ENCODE results near the gene KCNG2.

KCNG2 gene

DNA sequence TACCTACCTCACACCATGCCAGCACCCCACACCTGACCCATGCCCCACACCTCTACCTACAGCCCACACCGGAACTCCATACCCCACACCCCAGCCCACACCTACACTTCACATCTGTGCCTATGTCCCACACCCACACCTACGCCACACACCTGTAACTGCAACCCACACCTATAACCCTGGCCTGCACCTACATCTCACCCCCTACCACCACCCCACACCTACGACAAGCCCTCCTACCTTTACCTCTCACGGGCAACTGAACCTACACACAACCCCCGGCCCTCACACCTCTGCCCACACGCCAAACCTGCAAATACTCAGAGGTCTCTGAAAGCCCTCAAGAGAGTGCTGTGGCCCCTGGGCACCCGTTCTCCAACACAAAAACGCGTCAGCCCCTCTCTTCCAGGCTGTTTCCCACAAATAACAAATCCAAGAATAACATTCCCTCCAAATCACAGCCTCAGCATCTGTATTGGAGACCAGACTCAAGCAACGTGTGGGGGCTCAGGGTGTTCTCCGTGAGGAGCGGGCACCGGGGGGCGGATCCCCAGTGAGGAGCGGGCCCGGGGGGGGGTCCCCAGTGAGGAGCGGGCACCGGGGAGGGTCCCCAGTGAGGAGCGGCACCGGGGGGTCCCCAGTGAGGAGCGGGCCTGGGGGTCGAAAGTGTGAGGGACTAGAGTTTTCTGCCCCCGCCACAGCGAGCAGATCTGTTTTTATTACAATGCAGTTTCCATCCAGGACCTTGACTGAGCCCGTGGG, 120.3 kb downstream of the KCNG2 start:
- Histone ChIP-seq H3K9ac (ENCODE audit: low read depth, low read length) (no peak overlapping the region), H3K27me3 (ENCODE audit: control insufficient read depth, insufficient read depth, low read length) (no peaks in the 10 kb centered on the region), H3K27ac (ENCODE audit: low read depth, low read length) (no peak overlapping the region), H3K9me3 (ENCODE audit: control insufficient read depth, insufficient read depth, low read length) (no peaks in the 10 kb centered on the region), H3K4me1 (ENCODE audit: control insufficient read depth, insufficient read depth, low read length) (no peaks in the 10 kb centered on the region; the same call in 1 of the 2 replicates), H3K36me3 (ENCODE audit: control insufficient read depth, insufficient read depth, low read length) (no peaks in the 10 kb centered on the region), H3K4me3 (ENCODE audit: low read depth, low read length) (no peak overlapping the region)

DNA sequence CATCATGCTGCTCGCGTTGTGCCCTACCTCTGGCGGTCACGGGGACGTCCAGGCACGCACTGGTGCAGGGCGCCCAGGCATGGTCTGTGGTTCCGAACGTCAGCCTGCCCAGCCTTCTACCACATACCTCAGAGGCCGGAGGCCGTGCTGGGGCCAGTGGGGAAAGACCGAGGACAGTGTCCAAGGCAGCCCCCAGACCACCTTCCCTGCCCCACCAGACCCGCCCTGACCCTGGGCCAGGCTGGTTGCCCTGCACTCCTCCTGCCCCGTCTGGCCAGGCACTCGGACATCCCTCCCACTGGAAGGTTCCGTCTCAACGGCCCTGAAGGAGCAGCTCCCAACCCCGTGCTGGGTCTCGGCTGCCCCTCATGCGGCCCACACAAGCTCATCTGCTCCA, 120.9 kb downstream of the KCNG2 start:
- Histone ChIP-seq H3K27ac (ENCODE audit: low read depth, low read length) (no peak overlapping the region), H3K4me1 (ENCODE audit: control insufficient read depth, insufficient read depth, low read length) (no peaks in the 10 kb centered on the region; the same call in 1 of the 2 replicates), H3K36me3 (ENCODE audit: control insufficient read depth, insufficient read depth, low read length) (no peaks in the 10 kb centered on the region), H3K9ac (ENCODE audit: low read depth, low read length) (no peak overlapping the region), H3K4me3 (ENCODE audit: low read depth, low read length) (no peak overlapping the region), H3K9me3 (ENCODE audit: control insufficient read depth, insufficient read depth, low read length) (no peaks in the 10 kb centered on the region), H3K27me3 (ENCODE audit: control insufficient read depth, insufficient read depth, low read length) (no peaks in the 10 kb centered on the region)

DNA sequence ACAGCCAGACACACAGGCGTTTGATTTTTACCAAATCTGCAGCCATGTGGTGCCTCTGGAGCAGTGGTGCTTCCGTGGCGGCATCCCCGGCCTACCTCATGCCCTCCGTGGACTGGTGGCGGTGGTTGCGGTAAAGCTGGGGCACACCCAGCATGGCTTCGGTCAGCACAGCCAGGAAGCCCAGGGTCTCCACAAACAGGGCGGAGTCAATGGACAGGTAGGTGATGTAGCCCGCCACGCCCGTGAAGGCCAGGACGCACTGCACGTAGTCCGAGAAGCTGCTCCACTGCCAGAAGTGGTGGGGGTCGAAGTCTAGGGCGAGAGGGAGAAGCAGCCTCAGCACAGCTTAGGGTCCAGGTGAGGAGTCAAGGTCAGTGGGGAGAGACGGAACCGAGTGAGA, 121.4 kb downstream of the KCNG2 start:
- no peaks in the 10 kb centered on the region; the same call in 1 of the 2 replicates for H3K4me1 ChIP-seq (ENCODE audit: control insufficient read depth, insufficient read depth, low read length)
- H3K4me3 ChIP-seq (ENCODE audit: low read depth, low read length), result no peak overlapping the region
- H3K9ac ChIP-seq (ENCODE audit: low read depth, low read length), result no peak overlapping the region
- no peaks in the 10 kb centered on the region for H3K9me3 ChIP-seq (ENCODE audit: control insufficient read depth, insufficient read depth, low read length)
- H3K27me3 ChIP-seq (ENCODE audit: control insufficient read depth, insufficient read depth, low read length), result no peaks in the 10 kb centered on the region
- H3K36me3 ChIP-seq (ENCODE audit: control insufficient read depth, insufficient read depth, low read length), result no peaks in the 10 kb centered on the region
- no peak overlapping the region for H3K27ac ChIP-seq (ENCODE audit: low read depth, low read length)

DNA sequence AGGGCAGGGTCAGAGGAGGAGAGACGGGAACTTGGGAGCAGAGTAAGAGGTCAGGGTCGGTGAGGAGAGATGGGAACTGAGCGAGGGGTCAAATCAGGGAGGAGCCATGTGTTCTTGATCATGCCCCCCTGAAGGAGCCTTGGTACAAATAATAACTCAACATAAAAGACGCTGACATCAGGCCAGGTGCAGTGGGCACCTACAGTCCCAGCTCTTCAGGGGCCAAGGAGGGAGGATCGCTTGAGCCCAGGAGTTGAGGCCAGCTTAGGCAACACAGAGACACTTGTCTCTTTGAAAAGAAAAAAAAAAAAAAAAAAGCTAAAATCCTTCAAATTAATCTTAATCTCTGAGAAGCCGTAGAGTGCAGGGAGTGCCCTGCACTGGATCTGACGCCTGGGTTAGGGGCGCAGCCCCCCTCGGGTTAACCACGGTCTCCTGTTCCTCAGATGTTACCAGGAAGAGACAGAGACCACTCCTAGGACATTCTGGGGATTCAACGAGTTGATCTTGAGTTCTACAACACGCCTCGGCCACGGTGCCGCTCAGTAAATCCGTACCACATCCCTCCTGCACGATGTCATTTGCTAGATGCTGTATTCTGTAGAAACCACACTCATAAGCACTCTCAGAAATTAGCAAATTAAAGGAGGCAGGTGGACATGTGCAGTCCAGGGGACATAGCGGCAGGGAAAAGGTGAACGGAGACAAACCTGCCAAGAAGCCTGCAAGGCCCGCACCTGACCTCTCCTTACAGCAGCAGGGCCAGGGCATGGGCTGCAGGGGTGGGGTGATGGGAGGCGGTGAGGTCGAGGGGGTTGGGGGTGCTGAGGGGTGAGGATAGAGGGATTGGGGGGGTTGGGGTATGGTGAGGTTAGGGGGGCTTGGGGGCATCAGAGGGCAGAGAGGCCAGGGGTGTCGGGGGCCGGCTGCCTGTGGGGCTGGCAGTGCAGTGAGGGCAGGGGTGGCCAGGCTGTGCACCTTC, 124.5 kb downstream of the KCNG2 start:
- Histone ChIP-seq H3K4me3 (ENCODE audit: low read depth, low read length) (no peak overlapping the region), H3K36me3 (ENCODE audit: control insufficient read depth, insufficient read depth, low read length) (no peaks in the 10 kb centered on the region), H3K4me1 (ENCODE audit: control insufficient read depth, insufficient read depth, low read length) (0 out of 2 replicates have a peak, but pooled peaks cover 6% of the 10 kb centered on the region), H3K27me3 (ENCODE audit: control insufficient read depth, insufficient read depth, low read length) (no peaks in the 10 kb centered on the region), H3K9ac (ENCODE audit: low read depth, low read length) (no peak overlapping the region), H3K9me3 (ENCODE audit: control insufficient read depth, insufficient read depth, low read length) (no peaks in the 10 kb centered on the region), H3K27ac (ENCODE audit: low read depth, low read length) (no peak overlapping the region)

DNA sequence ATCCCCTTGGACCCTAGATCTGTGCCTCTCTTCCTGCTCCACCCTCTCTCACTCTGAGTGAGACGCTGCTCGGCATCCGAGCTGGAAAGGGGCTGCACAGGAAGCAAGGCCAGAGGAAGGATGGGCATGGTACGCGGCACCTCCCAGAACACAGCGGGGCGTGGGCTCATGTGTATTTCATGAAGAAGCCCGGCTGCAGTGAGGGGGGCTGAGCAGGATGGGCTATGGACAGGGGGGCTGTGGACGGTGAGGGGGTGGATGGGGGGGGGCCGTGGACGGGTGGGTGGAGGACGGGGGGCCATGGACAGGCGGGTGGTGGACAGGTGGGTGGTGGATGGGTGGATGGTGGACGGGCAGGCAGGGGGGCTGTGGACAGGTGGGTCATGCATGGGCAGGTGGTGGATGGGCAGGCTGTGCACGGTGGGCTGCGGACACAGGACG, 125.3 kb downstream of the KCNG2 start:
- no peak overlapping the region for H3K4me3 ChIP-seq (ENCODE audit: low read depth, low read length)
- no peaks in the 10 kb centered on the region for H3K36me3 ChIP-seq (ENCODE audit: control insufficient read depth, insufficient read depth, low read length)
- H3K9me3 ChIP-seq (ENCODE audit: control insufficient read depth, insufficient read depth, low read length), result no peaks in the 10 kb centered on the region

DNA sequence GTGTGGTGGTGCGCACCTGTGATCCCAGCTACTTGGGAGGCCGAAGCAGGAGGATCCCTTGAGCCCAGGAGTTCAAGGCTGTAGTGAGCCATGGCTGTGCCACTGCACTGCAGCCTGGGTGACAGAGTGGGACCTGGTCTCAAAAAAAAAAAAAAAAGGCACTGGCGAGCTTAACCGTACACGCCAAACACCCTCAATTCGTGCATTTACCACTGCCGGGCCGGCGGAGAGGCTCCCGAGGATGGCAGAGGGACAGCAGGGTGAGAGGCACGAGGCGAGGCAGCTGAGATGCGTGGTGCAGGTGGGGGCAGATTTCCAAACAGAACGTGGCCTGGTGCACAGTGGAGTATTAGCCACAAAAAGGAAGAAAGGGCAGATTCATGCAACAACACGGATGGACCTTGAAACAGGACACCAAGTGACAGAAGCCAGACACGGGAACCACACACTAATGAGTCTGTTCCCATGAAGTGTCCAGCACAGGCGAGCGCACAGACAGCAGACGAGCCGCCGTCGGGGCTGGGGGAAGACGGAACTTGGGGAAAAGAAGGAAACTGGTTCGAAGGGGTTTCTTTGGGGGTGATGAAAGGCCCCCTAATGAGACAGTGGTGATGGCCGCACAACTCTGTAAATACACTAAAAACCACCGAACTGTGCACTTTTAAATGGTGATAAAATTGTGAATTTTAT, 126.3 kb downstream of the KCNG2 start:
- H3K9me3 ChIP-seq (ENCODE audit: control insufficient read depth, insufficient read depth, low read length), result peaks cover under 1% of the 10 kb centered on the region; the same call in 1 of the 2 replicates
- H3K9ac ChIP-seq (ENCODE audit: low read depth, low read length), result no peak overlapping the region
- H3K4me1 ChIP-seq (ENCODE audit: control insufficient read depth, insufficient read depth, low read length), result 0 out of 2 replicates have a peak, but pooled peaks cover 6% of the 10 kb centered on the region
- no peak overlapping the region for H3K4me3 ChIP-seq (ENCODE audit: low read depth, low read length)
- H3K27me3 ChIP-seq (ENCODE audit: control insufficient read depth, insufficient read depth, low read length), result no peaks in the 10 kb centered on the region
- H3K27ac ChIP-seq (ENCODE audit: low read depth, low read length), result no peak overlapping the region
- no peaks in the 10 kb centered on the region for H3K36me3 ChIP-seq (ENCODE audit: control insufficient read depth, insufficient read depth, low read length)

More for the DNA sequence above, 125.3 kb downstream of the KCNG2 start:
- 0 out of 2 replicates have a peak, but pooled peaks cover 6% of the 10 kb centered on the region for H3K4me1 ChIP-seq (ENCODE audit: control insufficient read depth, insufficient read depth, low read length)
- no peak overlapping the region for H3K27ac ChIP-seq (ENCODE audit: low read depth, low read length)
- H3K27me3 ChIP-seq (ENCODE audit: control insufficient read depth, insufficient read depth, low read length), result no peaks in the 10 kb centered on the region
- H3K9ac ChIP-seq (ENCODE audit: low read depth, low read length), result no peak overlapping the region

DNA sequence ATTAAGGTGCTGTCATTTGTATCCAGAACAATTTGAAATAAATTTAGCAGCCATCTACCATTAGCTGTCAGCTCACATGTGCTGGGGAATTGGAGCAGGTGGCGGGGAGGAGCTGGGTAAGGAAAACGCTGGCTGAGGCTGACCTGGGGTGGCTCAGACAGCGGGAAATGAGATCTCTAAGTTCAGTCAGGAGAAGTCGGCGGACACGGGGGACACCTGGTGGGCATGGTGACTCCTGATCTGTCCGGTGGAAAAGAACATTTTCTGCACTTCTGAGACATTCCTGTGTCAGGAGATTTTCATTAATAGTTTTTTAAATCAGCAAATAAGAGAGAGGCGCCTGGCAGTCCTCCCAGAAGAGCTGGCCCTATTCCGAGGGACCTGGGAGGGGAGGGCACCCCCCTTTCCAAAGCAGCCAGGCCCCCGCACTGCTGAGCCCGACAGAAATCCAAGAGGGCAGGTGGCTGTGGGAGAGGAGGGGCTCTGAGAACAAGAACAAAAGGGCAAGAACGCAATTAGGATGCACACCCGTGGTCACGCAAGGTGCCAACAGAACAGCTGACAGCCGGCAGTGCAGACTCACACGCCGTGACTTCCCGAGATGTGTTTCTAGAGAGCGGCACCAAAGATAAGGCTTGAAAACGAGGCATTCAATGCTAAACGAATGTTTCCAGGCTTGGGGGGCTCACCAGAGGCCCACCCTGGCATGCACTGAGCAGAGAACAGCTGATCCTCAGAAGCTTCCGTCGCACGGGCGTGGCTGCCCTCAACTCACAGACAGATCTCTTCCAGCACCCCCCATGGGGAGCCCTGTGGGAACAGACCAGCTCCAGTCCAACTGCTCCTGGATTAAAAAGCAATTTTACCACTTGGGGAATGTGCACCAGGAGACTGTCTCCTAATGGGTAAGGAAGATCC, 127.3 kb downstream of the KCNG2 start:
- H3K9me3 ChIP-seq (ENCODE audit: control insufficient read depth, insufficient read depth, low read length), result peaks cover 11% of the 10 kb centered on the region
- no peak overlapping the region for H3K9ac ChIP-seq (ENCODE audit: low read depth, low read length)
- H3K27me3 ChIP-seq (ENCODE audit: control insufficient read depth, insufficient read depth, low read length), result no peaks in the 10 kb centered on the region
- H3K4me1 ChIP-seq (ENCODE audit: control insufficient read depth, insufficient read depth, low read length), result 0 out of 2 replicates have a peak, but pooled peaks cover 6% of the 10 kb centered on the region
- H3K27ac ChIP-seq (ENCODE audit: low read depth, low read length), result no peak overlapping the region
- H3K36me3 ChIP-seq (ENCODE audit: control insufficient read depth, insufficient read depth, low read length), result no peaks in the 10 kb centered on the region
- H3K4me3 ChIP-seq (ENCODE audit: low read depth, low read length), result no peak overlapping the region

DNA sequence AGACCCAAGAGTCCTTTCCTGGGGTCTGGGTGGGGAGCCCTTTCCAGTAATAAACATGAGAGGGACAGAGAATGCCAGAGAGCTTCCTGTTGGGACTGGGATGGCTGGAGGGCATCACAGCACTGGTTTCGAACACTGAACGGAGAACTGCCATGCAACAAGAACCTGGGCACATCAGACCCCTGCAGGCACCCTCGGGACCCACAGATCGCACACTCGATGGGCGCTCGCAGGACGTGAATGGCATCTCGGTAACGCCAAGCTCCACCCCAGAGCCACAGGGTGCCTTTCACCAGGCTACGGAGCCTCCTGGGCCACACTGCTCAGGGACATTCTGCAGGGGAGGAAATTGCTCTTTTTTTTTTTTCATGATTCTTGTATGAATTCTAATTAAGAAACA, 128.6 kb downstream of the KCNG2 start:
- H3K27ac ChIP-seq (ENCODE audit: low read depth, low read length), result no peak overlapping the region
- H3K9me3 ChIP-seq (ENCODE audit: control insufficient read depth, insufficient read depth, low read length), result peaks cover 17% of the 10 kb centered on the region
- no peaks in the 10 kb centered on the region for H3K27me3 ChIP-seq (ENCODE audit: control insufficient read depth, insufficient read depth, low read length)
- no peak overlapping the region for H3K9ac ChIP-seq (ENCODE audit: low read depth, low read length)
- 0 out of 2 replicates have a peak, but pooled peaks cover 6% of the 10 kb centered on the region for H3K4me1 ChIP-seq (ENCODE audit: control insufficient read depth, insufficient read depth, low read length)
- no peak overlapping the region for H3K4me3 ChIP-seq (ENCODE audit: low read depth, low read length)
- H3K36me3 ChIP-seq (ENCODE audit: control insufficient read depth, insufficient read depth, low read length), result no peaks in the 10 kb centered on the region

DNA sequence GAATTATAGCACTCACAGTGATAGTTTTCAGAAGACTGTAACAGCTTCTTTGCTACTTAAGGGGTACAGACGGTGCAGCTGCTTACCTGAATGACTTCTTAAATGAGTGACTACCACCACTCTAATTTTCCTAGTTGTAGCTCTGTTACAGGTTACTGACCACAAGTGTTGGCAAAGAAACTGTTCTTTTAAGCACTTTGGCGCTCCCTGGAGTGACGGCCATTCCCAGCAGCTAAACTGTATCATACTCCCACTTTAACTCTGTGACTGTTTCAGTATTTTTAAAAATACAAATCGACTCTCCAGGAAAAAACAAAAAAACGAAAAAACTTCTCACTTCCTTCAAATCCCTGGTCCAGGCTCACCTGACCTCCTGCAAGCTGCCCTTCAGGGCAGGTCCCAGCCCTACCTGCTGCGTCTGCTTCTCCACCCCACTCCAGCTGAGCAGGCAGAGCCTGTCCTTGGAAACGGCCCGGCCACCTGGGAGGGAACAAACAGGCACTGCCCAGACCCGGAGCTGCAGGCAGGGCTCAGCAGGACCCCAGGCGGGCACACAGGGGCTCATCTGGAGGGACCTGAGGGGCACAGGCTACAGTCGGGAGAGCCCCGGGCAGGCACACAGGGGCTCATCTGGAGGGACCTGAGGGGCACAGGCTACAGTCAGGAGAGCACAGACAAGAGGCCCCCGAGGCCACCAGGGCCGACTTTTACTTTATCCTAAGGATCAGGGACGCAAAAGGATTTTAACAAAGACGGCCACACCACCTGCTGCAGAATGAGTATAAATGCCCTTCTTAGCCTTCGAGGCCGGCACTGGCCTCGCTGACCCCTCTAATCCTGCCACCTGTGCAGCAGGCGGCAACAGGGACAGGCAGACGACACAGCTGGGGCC, 129.2 kb downstream of the KCNG2 start:
- H3K9me3 ChIP-seq (ENCODE audit: control insufficient read depth, insufficient read depth, low read length), result peaks cover 19% of the 10 kb centered on the region
- H3K27ac ChIP-seq (ENCODE audit: low read depth, low read length), result no peak overlapping the region
- H3K36me3 ChIP-seq (ENCODE audit: control insufficient read depth, insufficient read depth, low read length), result no peaks in the 10 kb centered on the region

More for the DNA sequence above, 129.2 kb downstream of the KCNG2 start:
- Histone ChIP-seq H3K9ac (ENCODE audit: low read depth, low read length) (no peak overlapping the region), H3K27me3 (ENCODE audit: control insufficient read depth, insufficient read depth, low read length) (no peaks in the 10 kb centered on the region), H3K4me3 (ENCODE audit: low read depth, low read length) (no peak overlapping the region), H3K4me1 (ENCODE audit: control insufficient read depth, insufficient read depth, low read length) (0 out of 2 replicates have a peak, but pooled peaks cover 6% of the 10 kb centered on the region)

All from HUES48 (cell line).